DMS153 treated with DMSO at 0.1 percent for 48 hours (cell line): ENCODE data around the gene ZFP36L1.

Experiments
- DNase-seq: peaks from one replicate; lab custom pipeline; 2025; ENCODE audit not compliant: unreplicated experiment; lab: John Stamatoyannopoulos, UW

The ZFP36L1 gene

DNA sequence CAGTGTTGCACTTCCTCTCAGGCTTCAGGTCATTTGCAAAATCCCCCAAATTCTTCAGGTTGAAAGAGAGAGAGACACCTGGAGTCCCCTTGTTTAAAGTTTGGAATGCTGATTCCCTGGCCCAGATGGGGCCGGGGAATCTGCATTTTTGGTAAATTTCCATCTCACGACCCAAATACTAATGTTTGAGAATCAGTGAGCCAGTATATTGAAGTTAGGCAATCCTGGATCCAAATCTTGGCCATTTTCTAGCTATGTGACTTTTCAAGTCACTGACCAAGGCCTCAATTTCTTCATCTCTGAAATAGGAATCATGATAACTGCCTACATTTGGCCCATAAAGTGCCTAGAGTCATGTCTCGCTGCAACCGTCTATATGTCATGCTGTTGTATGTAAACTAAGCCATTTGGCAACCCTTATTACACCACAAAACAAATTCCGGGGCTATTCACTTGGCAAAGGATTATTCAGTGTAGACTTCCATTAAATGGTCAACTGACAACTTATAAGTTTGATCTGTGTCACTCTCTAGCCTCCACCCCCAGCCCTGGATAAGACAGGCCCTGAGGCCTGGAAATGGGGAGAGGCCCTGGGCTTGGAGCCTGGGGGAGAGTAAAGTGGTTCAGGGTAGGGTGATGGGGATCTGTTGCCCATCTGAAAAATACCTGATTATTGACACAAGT is 3.7 kb upstream of the ZFP36L1 start:
- DNase-seq, result no peak

DNA sequence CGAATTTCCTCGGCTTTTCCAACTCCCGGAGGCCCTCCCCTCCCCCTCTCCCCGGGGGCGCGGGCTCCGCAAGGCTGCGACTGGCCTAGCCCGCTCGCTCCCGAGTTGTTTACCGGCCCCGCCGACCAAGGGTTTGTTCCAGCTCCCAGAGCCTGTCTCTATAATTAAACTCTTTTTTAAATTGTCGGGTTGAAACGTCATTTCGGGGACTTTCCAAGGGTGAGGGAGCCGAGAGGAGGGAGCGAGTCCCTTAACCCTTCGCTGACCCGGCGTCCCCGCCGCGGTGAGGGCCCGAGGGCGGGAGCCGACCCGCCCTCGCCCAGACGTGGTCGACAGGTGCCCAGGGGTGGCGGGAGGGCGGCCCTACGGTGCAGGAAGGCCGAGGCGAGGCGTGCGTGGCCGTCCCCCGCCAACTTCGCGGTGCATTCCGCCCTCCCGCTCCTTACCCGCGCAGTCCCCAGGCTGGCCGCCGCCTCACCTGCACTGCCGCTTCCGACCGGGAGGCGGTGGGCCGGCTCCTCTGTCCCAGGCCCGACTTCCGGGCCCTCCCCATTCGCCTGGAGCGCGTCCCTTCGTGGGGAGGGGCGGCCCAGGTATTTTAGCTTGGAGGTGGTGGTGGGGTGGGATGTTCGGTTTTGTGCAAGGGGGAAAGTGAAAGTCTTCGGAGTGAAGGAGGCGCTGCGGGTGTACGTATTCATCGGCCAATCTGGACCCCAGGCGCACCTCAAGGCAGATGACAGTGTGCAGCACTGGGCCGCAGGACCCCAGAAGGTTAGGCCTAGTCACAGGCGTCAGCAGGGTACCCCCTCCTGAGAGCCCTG is 2.9 kb upstream of the ZFP36L1 start:
- peak; percentile 42 for DNase-seq

DNA sequence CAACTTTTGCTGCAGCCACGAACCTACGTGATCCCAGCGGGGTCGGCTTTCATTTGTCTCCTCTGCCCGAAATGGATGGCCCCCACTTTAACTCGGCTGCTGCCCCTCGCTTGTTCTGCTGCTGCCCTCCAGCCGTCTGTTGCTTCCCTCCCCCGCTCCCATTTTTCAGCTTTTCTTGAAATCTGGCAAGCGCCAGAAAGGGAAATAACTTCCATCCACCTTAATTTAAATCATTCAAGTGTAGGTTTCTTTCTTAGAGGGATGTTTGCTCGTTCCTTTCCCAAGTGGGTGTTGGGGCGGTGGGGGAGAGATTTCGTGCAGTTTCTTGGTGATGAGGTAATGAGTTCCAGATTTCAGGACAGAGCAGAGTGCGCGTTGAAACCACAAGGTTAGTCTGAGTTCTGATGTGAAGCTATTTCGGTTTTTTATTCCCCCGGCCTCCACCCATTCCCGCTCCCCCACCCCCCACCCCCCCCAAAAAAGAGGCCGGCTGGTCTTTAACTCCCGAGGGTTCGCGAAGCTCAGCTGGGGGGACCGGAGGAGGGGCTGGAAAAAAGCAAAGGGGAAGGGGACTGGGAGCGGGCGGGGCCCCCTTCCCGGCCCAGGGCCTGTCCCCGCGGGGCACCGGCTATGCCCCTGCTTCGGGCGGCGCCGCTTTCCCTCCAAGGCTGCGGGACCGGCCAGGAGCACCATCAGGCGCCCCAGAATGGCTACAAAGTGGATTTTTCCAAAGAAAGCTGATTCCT is 2.2 kb upstream of the ZFP36L1 start:
- no peak for DNase-seq

DNA sequence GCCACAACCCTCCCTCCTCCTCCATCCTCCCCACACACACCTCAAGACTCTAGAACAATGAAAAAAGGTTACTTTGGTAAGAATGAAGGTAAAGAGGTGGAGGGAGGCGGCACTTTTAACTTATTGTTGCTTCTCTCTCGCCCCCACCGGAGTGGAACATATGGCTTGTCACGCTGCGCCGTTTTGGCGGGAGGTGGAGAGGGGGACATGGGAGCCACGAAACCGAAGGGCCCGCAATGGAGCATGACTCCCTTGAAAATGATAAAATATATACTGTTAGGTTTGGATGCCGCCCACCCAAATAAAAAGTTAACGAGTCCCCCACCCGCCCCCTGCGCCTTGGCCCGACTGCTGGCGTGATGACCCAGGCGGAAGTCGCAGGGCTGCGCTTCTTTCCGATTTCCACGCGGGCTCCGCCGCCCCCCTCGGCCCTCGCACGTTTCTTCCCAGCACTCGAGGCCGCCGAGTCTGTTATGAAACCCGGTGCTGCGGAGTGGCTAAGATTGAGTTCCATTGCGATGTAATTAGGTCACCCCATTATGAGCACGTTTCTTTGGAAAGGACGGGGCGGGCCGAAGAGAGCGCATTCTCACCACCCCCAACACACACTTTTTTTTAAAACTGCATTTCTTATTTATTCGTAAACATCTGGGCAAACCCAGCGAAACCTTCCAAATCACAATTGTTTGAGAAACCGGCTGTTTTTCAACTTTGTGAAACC is 1.4 kb upstream of the ZFP36L1 start:
- no peak for DNase-seq

DNA sequence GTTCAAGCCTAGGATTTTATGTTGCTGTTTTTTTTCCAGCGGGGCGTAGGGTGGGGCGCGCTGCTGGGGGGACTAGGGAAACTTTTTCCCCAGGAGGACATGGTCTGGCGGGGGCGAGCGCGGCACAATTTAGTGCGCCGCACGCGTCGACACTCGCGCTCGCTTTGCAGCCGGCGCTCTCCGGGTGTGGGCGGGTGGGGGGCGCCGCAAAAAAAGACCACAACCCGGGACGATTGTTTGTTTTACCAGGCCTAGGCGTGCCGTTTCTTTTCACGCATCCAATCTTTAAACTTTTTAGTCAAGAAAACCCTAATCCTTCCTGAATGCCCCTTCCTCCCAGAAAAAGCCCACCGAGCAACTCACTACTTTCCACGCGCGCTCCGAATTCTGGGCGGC is 865 bp upstream of the ZFP36L1 start:
- DNase-seq, result no peak

DNA sequence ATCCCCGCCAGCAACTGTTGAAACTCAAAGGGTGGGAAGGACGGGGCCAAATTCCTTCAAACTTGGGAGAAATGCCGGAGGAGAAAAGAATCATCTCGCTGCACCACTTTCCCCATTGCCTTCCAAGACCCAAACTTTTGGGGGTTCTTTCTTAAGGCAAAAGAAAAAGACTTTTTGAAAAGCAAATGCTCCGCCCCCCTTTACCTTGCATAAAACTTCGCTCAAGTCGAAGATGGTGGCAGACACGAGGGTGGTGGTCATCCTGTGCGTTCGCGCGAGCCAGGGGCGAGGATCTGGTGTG is 239 bp downstream of the ZFP36L1 start:
- no peak for DNase-seq

DNA sequence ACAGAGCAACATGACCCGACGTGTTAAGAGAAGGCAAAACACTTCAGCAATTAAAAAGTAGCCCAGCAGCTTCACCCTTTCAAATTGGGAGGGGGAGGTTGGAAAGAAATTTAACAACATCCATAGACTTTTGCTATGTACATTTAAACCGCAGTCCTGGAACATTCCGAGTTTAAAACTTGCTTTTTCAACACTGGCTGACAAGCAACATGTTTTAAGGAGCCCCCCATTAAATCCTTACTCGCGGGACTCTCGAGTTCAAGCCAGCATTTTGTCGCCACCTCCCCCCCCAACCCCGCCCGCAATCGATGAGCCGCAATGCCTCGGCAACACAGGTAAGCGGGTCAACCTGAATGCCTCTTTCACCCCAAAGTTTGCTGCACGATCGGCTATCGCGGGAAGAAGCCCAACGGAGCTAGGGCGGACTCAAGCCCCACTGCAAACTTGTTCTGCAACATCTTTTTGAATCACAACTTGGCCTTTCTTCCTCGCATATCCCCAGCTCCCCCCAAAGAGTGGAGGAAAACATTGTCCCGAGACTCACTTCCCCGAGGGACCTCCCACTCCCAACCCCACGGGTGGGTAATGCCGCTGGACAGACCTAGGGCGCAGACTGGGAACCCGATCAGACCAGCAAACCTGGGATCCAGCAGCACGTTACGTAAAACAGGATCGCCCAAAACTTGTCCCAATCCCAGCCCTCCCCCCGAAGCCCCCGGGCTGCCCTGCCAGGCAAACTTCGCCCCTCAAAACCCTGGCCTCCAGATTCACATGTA is 777 bp downstream of the ZFP36L1 start:
- DNase-seq, result no peak

DNA sequence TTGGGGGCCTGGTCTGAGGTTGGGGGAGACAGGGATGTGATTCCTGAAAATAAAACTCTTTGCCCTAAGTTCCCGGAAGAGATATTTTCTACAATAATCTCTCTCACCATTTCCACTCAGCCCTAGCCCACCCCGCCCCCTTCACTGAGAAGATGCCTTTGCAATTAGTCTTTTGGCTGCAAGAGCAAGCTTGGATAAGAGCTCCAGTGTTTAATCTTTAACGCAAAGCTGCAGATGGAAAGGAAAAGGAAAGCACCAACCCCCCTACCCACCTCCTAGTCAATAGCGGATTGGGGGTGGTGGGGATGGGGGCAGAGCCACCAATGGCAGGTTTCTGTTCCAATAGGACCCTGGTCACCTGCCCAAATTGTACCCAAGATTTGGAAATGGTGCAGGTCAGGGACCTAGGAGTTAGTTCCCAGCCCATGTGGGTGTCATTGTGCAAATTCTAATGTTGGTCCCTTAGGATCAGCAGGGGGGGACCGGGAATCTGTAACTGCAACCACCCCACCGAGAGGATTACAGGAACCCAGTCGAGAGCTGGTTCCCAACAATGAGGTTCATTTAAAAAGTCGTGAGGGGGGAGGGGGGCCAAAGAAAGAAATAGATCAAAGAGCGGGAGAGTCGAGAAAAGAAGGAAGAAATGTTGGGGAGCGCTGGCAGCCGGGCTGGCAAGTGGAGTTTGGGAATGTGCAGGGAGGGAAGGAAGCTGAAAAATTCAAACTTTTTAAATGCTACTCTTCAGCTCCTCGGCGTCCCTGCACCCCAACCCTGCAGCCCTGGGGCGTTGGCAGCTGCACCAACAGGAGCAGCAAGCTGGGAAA is 1.6 kb downstream of the ZFP36L1 start:
- no peak for DNase-seq

DNA sequence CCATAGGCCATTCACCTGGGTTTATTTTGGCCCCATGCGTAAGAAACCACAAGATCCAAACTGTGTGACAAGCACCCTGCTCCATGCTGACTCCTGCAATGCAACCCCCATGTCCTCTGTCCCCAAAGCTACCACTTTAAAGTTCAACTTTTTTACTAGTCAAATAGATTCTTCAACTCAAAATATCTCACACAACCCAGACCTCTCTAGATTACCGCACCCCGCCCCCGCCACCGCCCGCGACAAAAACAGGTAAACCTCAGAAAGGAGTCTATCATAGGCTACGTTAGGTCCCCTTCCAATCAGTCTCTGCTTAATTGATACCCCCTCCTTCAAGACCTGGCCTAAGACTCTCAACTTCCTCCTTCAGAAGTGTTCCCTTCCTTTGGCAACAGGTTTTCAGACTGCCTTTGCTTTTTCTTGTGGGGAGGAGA is 2.2 kb downstream of the ZFP36L1 start:
- no peak for DNase-seq

DNA sequence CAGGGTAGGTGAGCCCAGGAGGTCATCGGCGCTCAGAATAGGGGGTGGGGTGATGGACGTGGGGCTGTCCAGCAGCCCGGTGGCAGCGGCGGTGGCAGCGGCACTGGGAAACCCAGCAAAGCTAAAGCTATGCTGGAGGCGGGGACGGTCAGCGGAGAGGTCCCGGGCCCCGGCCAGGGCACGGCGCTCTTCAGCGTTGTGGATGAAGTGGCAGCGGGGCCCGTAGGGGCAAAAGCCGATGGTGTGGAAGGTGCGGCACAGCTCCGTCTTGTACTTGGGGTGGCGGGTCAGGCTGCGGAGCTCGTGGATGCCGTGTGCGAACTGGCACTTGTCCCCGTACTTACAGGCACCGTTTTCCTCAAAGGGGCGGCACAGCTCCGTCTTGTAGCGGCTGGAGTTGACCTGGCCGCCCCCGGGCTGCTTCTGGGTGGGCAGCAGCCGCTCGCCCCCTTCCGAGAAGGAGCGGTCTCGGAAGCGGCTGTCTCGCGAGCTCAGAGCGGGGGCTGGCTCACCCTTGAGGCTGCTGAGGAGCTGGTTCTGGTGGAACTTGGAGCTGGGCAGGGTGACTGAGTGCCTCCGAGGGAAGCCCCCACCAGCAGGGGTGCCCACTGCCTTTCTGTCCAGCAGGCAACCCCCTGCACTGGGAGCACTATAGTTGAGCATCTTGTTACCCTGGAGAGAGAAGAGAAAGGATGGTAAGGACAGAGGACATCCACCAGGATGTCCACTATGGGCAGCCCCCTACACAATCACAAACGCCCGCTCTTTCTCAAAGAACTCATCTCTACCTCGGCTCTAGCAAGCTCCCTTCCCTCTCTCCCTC is 2.8 kb downstream of the ZFP36L1 start:
- no peak for DNase-seq

DNA sequence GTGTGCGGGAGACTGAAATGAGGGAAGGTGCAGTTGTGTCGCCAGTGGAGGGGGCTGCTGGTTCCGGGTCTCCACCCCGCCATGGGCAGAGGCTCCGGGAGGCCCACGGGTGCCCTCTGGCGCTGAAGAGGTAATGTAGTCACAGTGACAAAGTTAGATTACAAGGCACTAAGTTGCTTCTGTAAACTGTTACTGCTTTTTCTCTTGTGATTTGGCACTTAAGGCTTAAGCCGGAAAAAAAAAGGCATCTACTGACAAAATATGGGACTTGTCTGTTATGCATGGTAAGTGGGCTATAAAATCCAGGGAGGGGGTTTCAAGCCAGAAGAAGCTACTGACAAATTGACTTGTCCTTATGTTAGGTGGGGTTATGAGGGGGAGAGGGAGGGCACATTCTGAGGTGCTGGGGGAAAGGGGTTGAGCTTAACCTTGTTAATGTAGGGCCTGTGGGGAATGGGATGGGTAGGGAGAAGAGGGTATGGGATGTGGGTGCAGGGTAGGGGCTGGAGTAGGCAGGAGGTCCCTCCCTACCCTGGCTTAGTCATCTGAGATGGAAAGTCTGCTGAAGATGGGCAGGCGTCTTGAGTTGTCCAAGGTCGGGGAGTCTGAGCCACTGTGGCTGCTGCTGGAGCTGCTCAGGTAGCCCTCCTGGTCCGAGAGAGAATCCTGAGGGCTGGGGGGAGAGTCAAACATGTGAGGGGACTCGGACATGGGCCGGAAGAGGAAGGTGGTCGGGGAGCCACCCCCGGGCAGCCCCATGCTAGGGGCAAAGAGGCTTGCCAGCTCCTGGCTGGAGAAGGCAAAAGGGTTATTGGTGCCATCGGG is 3.7 kb downstream of the ZFP36L1 start:
- DNase-seq, result peak; percentile 48

DNA sequence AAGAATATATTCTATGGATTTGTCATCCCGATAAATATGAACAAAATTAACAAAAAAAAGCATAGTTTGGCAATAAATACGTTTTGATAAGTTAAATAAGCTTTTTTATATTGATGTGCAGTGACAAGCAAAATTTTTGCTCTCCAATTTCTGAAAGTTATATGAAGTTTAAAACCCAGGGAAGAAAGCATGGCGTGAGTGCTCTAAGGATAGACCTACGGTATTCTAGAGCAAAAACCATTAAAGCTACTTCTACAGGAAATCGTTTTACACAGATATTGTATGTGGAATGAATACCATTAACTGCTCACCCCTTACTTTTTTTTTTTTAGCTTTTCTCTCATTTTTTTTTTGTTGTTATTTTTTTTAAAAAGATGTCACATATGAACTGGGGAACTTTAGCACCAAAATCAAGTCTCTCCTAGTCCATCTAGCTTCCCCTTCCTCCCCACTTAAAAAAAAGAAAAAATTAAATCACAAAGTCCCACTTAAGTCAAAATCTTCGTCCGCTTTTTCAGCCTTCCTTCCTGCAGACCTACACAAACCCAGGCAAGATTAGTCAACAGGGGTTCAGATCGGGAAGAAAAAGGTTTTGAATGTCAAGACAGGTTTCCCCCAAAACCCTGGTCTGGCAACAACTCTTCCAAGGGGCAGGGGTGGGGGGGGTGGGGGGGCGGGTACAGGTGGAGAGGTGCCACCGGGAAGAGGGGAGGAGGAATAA is 4.4 kb downstream of the ZFP36L1 start:
- DNase-seq, result no peak

DNA sequence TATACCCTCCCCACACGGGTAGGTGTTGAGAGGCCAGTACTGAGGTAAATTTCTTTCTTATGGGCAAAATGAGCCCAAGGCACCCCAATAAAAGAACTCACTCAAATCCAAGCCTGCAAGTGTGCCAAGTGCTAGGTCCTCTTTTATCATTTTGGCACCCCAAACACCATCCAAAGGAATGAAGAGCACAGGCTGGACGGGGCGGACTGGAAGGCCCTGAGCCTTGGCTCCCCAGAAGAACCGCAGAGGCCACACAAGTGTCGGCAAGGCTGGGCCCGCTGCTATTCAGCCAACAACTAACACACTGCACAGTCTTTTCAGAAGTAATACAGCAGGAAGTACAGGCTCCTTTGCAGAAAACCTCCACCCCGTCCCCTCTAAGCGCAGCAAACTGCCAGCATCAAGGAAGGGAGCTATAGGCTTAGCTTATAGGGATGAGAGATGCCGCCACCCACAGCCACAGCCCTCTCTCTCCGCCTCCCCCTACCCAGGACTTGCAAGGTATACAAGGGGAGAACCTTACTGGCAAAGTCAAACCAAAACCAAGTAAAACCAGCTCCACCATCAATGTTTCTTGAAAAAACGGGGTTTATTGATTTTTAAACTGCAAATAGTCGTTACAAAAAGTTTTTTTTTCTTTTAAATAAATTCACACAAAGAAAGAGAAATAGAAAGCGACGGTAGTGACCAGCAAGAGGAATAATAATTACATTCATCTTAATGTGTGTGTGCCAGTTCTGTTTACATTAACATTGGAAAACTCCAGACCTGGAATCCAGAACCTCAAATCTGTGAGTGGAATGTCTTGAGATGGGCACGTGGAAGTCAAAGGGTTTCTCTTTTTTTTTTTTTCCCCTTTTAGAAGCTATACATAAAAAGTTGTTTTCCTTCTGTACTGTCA is 5.5 kb downstream of the ZFP36L1 start:
- no peak for DNase-seq

DNA sequence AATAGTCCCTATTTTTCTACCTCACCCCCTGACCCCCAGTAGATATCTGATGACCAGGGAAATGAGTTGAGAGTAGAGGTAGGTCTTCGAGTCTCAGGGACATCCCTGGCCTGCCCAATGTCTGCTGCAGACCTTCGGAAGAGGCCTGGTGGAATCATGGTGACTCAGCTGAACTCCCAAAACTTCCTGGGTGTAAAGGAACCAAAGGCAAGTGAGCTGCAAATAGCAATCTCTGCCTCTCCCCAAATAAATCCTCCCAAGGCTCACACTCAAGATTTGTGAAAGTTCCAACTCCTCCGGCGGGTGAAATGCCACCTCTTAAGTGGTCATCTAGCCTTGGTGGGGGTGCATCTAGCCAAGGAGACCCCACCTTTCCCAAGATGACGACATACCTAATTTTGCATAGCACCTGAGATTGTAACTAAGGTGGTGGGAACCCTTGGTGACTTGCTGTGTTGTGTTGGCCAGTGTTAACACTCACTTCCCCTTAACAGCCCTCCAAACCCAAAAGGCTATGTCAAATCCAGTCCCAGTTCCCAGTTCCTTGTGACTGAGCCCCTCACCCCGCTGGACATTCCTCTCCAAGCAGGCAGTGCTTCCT is 6.3 kb downstream of the ZFP36L1 start:
- no peak for DNase-seq

DNA sequence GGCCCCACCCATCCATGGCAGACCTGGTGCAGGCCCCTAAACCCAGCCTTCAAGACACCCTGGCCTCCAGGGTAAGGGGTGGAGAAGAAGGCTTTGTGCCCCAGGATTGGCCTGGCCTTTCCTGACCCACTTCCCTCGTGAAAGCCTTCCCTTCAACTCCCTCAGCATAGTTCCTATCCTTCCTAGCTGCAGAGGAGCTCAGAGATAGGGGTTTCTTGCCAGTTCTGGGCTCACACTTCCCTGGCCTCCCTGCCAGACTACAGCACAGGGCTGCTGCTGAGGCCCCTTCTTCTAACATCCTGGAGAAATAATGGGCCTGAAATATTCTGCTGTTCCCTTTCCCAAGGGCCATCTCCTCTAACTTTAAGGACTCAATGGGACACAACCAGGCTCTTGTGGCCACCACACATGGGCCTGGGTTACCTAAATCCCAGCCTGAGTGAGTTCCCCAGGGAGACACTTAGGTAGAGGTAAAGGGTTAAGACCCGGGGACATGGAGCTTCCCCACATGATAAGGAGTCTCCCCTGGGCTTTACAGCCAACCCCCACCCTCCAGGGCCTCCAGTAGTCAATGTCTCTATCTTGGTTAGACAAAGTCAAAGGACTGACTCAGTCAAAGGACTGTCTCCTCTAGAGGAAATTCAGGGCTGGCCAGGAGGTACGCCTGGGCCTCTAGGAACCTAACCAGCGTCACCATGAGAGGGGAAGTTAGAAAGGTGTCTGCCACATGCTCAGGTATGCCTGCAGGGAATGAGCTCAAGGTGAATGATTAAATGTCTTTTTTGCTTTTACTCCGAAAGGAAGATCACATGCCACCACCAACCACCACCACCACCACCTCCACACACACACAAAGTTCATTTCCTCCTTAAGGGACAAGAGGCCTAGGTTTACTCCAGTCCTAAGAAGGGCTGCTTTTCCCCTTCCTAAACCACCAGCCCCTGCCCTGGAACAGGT is 7.1 kb downstream of the ZFP36L1 start:
- DNase-seq, result no peak
